Pancreas (tissue), 10 donors: Measurements from ENCODE around the gene ABCC11. TPM values are rescaled to one million over a fixed set of nuclear protein-coding genes. Genes with fewer than 3 reads are reported as not detected.

Source experiments
- ATAC-seq, 4 donors: fragments of 200-7000 bp; cut with Tn5 transposase; one replicate each; pipeline versions ENCODE4 v1.8.0 to v1.9.1; 2020; ENCODE audit warnings: mild to moderate bottlenecking in 4 of 4, moderate library complexity in 4 of 4
- DNase-seq, 6 donors: peaks; one replicate each; pipeline ENCODE4 v3.0.0-alpha.2; 2020
- FAIRE-seq: peaks from 2 replicates; lab custom pipeline; 2012; peaks lifted over from hg19 to GRCh38; lab: Jason Lieb, UNC
- H3K27ac ChIP-seq, 4 donors: fragments of 200-600 bp; sonication (generic); 1 replicate in 3 of 4; 2 replicates in 1 of 4; pipeline versions ENCODE4 v1.5.0 to v1.8.0; 2020
- H3K27me3 ChIP-seq, 4 donors: fragments of 200-600 bp; one replicate each; pipeline ENCODE4 v1.8.0; 2021
- H3K36me3 ChIP-seq, 3 donors: fragments of 200-600 bp; sonication (generic) in 1 of 3; one replicate each; pipeline versions ENCODE4 v1.5.0 to v1.8.0; 2020 to 2021
- H3K4me1 ChIP-seq, 3 donors: fragments of 200-600 bp; one replicate each; pipeline ENCODE4 v1.8.0; 2021
- H3K4me3 ChIP-seq, 4 donors: fragments of 200-600 bp; sonication (generic) in 2 of 4; one replicate each; pipeline versions ENCODE4 v1.5.0 to v1.8.0; 2020 to 2021
- H3K9me3 ChIP-seq, 4 donors: fragments of 200-600 bp; one replicate each; pipeline ENCODE4 v1.8.0; 2021
- CTCF ChIP-seq, 4 donors: fragments of 200-600 bp; sonication (generic) in 3 of 4; IDR thresholded peaks; one replicate each; pipeline versions ENCODE4 v1.5.0 to v1.8.0; 2021; ENCODE audit warnings: antibody characterized with exemption in 4 of 4
- WGBS, 2 donors: extraction: QIAGEN DNeasy Blood & Tissue Kit; methylation state at CpG; one replicate each; pipeline ENCODE4 v1.1.7; 2013; 5-methylcytosine and 5-hydroxymethylcytosine counted together
- intact Hi-C, 3 donors: fragments of 100-400 bp; cut with DNase I; formaldehyde crosslinking; loops; one replicate each; pipeline versions ENCODE4 v1.11.1 to v1.14.2; 2022
- polyA plus RNA-seq, 2 donors: library from polyadenylated mRNA; stranded (reverse); fragments of 200-250 nt; gene quantifications; one replicate each; pipeline ENCODE4 v1.2.3, GENCODE V29; 2013
- total RNA-seq, 6 donors: library from RNA; stranded (reverse); fragmentation: NEBNext Ultra II Directional in 4 of 6; extraction: Animal tissue kit (Norgen Biotek cat#: 25700) in 4 of 6; gene quantifications; one replicate each; pipeline versions ENCODE4 v1.2.1 to v1.2.4, GENCODE V29; 2021 to 2023
- donor health status: healthy with polysubstance abuse.
- donor health status: DM: no; HTN: no; CAD: no; lungs with moderate emphysema.
- donor health status: DM: no; HTN: no; CAD: no.
- donor health status: control.
- donor health status: control.
- donor health status: Bipolar disorder and iron deficiency.
- donor health status: DM: yes; HTN: yes; CAD: no.
- donor health status: DM: no; HTN: no; CAD: no.
- donor health status: DM: no; HTN: no; CAD: no.
- donor health status: DM: yes; HTN: yes; CAD: no.

The ABCC11 gene
- total RNA-seq: under 1 TPM in 5 of 6 donors, not detected in 1; 0.20 to 0.41 (median 0.28) TPM
- polyA plus RNA-seq: under 1 TPM; 0.11 to 0.19 TPM

GRCh38 chr16:48247311-48247710, at the start of gene ABCC11:
Gene ABCC11, minus strand, starts transcription at chr16:48247539. Its CDS starts 15,618 bp downstream, at chr16:48231921.
- no peak for ATAC-seq
- peak within 1 kb of the TSS in 2 of 4 donors; percentile 13 to 91 for H3K27ac ChIP-seq
- no peak for DNase-seq
- WGBS, 2 donors: 9 to 16% methylated on average over 4 of the region's 4 CpGs
- peak within 1 kb of the TSS in 3 of 4 donors; percentile 8 to 96 (median 93) for H3K4me3 ChIP-seq
- FAIRE-seq: no peak
- H3K4me1 ChIP-seq: peaks cover 30 to 46% (median 39%) of the 10 kb centered on the region in 3 donors
- no peaks in the 10 kb centered on the region for H3K27me3 ChIP-seq
- H3K9me3 ChIP-seq: no peaks in the 10 kb centered on the region
- no peak for TF ChIP-seq CTCF (IDR thresholded peaks at IDR 0.05)
- intact Hi-C loops: no loop called here
- no peaks in the 10 kb centered on the region for H3K36me3 ChIP-seq

GRCh38 chr16:48295488-48296281, 48.3 kb upstream of the ABCC11 start:
- peak; percentile 81 to 91 (median 90) for ATAC-seq
- 12 to 13% methylated on average over 1 of the region's 1 CpG for WGBS, 2 donors
- Histone ChIP-seq H3K4me1 (peaks cover 33 to 40% (median 39%) of the 10 kb centered on the region in 3 donors), H3K27me3 (no peaks in the 10 kb centered on the region), H3K4me3 (no peak overlapping the region), H3K9me3 (no peaks in the 10 kb centered on the region), H3K27ac (peak overlapping the region; percentile 7 to 74 (median 51)), H3K36me3 (peaks cover 0 to 15% (median 6%) of the 10 kb centered on the region in 3 donors)
- FAIRE-seq: no peak
- intact Hi-C loops: no loop called here
- TF ChIP-seq CTCF (IDR thresholded peaks at IDR 0.05): no peak
- DNase-seq: peak in 3 of 6 donors; percentile 32 to 48 (median 42)

DNA sequence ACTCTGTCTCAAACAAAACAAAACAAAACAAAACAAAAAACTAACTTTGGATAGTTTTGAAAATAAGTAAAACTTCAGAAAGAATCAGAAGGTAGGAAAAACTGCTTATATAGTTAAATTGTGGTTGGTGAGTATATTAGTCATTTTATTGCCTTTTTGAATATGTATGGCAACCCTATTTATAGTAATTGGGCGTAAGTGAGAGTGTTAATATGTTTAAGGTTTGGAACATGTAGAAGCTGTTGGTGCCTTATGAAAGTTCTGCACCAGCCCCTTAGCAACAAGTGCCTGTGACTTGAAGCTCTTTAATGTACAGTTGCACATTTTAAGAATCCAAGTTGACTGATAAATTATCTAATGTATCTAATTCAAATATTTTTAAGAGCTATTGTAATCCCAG, 47.4 kb upstream of the ABCC11 start:
- DNase-seq: no peak
- TF ChIP-seq CTCF (IDR thresholded peaks at IDR 0.05): no peak
- H3K4me1 ChIP-seq: peaks cover 23 to 39% (median 36%) of the 10 kb centered on the region in 3 donors
- 91 to 96% methylated on average over 1 of the region's 1 CpG for WGBS, 2 donors
- ATAC-seq: no peak
- H3K9me3 ChIP-seq: no peaks in the 10 kb centered on the region
- no peak overlapping the region for H3K4me3 ChIP-seq
- H3K27me3 ChIP-seq: no peaks in the 10 kb centered on the region
- peaks cover 0 to 22% (median 10%) of the 10 kb centered on the region in 3 donors for H3K36me3 ChIP-seq
- no peak for FAIRE-seq
- intact Hi-C loops: no loop called here
- peak overlapping the region in 2 of 4 donors; percentile 60 to 74 for H3K27ac ChIP-seq

DNA sequence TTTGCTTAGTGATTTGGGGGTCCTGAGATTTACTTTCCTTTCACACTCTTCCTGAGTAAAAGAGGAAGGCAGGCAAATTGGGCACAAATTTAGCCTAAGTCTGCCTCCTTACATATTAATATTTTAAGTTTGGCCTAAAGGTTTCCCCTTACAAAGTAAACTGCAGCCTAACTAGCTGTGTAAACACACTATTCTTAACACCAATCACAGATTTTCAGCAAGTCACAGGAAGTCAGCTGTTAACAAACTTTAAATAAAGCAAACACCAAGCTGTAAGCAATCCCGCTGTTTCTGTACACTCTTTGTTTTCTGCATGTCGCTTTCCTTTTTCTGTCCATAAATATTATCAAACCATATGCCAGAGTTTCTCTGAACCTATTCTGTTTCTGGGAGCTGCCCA, 45.1 kb upstream of the ABCC11 start:
- peak; percentile 51 to 69 (median 63) for ATAC-seq

More for the DNA sequence above, 45.1 kb upstream of the ABCC11 start:
- Histone ChIP-seq H3K4me3 (no peak overlapping the region), H3K27ac (peak overlapping the region in 3 of 4 donors; percentile 3 to 33 (median 5)), H3K27me3 (no peaks in the 10 kb centered on the region), H3K4me1 (peaks cover 22 to 39% (median 24%) of the 10 kb centered on the region in 3 donors), H3K36me3 (peaks cover 0 to 19% (median 8%) of the 10 kb centered on the region in 3 donors), H3K9me3 (no peaks in the 10 kb centered on the region)
- intact Hi-C loops: no loop called here
- DNase-seq: no peak
- no peak for TF ChIP-seq CTCF (IDR thresholded peaks at IDR 0.05)
- no peak for FAIRE-seq
- WGBS, 2 donors: 37 to 39% methylated on average over 2 of the region's 2 CpGs
